Fibroblast of skin of right quadriceps (primary cell): Measurements from ENCODE around the gene CCDC183.

Experiments used
- DNase-seq: peaks from one replicate; pipeline ENCODE4 v3.0.0-alpha.2; 2013

The CCDC183 gene

DNA sequence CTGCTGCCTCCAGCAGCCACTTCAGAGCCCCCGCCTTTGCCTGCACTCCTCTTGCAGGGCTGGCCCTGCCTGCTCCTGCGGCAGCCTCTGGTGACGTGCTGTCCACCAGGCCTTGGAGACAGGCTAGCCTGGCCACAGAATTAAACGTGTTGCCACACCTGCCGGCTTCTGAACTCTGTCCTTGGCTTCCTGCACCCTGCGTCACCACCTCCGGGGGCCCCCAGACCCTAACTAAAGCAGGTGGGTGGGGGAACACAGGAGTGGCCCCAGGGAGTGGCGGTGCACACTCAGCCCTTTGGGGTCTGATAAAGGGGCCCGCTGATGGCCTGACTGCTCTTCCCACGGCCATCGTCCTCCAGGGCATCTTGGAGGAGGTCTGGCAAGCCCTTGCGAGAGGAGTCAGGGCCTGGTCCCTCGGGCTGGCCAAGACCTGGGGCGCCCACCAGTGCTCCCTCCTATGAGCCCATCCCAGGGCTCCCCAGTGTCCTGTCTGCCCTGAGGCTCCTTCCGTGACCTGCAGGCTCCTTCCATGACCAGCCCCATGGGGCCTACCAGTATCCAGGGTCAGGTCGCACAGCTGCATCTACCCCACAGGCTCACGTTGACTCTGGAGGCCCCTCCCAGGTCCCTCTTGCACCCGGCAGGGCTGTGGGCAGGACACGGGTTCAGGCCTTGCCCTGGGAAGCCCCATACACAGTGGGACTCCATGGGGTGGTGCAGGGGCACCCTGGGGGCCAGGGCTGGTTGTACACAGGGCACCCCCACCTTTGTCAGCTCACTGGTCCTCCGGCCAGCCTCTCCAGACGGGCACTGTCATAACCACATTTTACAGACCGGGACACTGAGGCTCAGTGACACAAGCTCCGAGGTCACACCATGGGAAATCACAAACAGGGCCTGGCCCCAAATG is 55.0 kb downstream of the CCDC183 start:
- DNase-seq: no peak

DNA sequence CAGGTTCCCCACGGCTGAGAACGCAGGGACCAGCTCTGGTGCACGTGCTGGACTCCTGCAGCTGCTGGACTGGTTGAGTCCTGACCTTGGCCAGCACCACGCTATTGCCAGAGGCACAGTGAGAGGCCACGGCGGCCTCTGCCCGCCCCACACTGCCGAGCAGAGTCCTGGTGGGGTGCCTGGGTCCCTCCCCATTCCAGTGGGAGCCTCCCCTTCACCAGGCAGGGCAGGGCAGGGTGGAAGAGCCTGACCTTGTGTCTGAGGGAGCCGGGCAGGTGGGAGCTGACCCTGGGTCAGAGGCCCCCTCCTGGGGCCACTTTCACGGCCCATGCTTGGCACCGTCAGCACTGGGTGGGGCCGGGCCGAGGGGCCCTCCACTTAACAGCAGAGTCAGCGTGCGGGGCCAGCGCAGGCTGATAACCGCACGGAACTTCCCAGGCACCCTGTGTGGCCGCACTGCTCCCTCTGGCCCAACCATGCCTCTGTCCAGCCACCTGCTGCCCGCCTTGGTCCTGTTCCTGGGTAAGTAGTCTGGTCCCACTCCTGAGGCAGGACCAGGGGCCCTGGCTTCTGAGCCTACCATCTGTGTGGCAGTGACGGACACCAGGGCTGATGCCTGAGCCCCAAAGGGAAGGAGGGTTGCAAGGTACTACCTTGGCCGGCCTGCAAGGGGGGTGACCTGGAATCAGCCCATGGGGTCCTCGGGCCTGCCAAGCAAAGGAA is 56.0 kb downstream of the CCDC183 start, which contains the start of gene MAMDC4:
MAMDC4 (plus strand) TSS at position 406 of the 723 bp plus-strand sequence; CDS start at position 477, 71 bp downstream.
- DNase-seq: no peak

DNA sequence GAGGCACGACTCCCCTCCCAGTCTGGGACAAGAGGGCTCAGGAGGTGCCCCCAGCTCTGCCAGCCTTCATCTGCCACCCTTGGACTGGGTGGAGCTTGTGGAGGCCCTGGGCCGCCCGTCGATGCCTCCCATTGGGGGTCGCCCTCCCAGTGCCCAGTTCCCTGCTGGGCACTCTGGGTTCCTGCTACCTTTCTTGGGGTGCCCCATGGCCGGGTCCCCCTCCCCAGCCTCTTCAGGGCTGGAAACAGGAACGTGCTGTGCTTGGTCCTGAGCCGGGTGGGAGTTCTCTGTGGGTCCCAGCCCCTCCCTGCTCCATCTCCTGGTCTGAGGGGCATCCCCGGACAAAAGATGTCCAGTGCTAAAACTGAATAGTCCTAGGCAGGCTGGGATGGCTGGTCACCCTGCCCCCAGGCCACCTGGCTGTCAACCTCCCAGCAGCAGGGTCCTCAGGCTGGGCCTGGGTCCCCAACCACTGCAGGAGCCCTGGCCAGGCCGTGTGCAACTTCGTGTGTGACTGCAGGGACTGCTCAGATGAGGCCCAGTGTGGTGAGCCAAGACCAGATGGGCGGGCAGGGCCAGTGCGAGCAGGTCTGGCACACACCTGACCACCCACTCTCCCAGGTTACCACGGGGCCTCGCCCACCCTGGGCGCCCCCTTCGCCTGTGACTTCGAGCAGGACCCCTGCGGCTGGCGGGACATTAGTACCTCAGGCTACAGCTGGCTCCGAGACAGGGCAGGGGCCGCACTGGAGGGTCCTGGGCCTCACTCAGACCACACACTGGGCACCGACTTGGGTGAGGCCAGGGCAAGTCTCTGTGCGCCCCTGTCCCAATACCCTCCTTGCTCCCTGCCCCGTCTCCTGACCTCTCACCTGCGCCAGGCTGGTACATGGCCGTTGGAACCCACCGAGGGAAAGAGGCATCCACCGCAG is 56.8 kb downstream of the CCDC183 start:
- DNase-seq: no peak

DNA sequence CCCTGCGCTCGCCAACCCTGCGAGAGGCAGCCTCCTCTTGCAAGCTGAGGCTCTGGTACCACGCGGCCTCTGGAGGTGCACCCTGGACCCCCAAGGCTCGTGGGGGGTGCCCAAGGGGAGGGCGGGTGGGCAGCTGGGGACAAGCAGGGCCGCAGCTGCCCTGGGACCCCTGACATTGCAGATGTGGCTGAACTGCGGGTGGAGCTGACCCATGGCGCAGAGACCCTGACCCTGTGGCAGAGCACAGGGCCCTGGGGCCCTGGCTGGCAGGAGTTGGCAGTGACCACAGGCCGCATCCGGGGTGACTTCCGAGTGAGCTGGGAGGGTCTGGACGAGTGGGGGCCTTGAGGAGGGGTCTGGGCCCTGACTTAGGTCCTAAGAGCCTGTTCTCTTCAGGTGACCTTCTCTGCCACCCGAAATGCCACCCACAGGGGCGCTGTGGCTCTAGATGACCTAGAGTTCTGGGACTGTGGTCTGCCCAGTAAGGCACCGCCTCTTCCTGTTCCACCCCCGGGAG is 57.5 kb downstream of the CCDC183 start:
- DNase-seq: no peak

DNA sequence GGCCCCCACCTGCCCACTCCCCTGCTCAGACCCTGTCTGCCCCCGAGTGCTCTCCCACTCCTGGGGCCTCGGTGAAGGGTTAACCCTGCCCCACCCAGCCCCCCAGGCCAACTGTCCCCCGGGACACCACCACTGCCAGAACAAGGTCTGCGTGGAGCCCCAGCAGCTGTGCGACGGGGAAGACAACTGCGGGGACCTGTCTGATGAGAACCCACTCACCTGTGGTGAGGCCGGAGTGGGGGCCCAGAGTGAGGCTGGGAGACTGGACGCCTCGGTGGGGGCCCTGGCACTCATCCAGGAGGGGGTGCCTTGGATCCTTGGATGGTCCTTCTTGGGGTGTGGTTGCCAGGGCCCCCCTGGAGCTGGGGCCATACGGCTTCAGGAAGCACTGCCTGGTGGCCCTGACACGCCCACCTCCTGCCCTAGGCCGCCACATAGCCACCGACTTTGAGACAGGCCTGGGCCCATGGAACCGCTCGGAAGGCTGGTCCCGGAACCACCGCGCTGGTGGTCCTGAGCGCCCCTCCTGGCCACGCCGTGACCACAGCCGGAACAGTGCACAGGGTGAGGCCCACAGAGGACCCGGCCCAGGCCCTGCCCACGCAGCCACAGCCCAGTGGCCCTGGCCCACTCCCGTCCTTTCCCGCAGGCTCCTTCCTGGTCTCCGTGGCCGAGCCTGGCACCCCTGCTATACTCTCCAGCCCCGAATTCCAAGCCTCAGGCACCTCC is 58.1 kb downstream of the CCDC183 start:
- no peak for DNase-seq

DNA sequence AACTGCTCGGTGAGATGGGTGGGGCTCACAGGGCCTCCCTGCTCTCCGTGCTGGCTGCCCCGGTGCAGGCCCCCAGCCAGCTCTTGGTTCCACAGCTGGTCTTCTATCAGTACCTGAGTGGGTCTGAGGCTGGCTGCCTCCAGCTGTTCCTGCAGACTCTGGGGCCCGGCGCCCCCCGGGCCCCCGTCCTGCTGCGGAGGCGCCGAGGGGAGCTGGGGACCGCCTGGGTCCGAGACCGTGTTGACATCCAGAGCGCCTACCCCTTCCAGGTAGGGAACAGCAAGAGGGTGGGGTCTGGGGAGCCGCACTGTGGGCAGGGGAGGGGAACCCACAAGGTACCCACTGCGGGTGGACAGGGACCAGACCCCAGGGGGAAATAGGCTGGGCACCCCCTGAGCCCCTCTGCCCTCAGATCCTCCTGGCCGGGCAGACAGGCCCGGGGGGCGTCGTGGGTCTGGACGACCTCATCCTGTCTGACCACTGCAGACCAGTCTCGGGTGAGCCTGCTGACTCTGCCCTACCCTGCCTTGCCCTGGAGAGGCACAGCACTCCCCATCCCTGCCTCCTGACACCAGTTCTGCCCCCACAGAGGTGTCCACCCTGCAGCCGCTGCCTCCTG is 58.8 kb downstream of the CCDC183 start:
- DNase-seq: no peak

DNA sequence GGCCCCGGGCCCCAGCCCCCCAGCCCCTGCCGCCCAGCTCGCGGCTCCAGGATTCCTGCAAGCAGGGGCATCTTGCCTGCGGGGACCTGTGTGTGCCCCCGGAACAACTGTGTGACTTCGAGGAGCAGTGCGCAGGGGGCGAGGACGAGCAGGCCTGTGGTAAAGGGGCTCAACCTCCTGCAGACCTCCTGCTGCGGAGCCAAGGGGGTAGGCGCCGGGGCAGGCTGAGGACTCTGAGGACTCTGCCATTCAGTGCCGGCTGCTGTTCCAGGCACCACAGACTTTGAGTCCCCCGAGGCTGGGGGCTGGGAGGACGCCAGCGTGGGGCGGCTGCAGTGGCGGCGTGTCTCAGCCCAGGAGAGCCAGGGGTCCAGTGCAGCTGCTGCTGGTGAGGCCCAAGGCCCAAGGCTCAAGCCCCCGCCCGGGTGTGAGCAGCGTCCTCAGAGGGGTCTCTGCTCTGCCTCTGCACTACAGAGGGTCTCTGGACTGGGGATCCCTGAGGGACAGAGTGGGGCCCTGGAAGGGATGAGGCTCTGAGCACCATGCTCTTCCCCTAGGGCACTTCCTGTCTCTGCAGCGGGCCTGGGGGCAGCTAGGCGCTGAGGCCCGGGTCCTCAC is 59.4 kb downstream of the CCDC183 start:
- DNase-seq: no peak

DNA sequence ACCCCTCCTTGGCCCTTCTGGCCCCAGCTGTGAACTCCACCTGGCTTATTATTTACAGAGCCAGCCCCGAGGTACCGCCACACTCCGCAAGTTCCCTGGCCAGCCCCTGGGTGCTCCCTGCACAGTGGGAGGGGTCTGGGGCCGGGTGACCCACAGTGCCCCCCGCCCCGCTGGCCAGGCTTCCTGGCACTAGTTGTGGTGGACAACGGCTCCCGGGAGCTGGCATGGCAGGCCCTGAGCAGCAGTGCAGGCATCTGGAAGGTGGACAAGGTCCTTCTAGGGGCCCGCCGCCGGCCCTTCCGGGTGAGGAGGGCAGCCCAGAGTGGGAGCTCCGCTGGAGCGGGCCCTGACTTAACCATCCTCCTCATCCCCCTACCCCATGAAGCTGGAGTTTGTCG is 59.9 kb downstream of the CCDC183 start:
- DNase-seq: no peak

DNA sequence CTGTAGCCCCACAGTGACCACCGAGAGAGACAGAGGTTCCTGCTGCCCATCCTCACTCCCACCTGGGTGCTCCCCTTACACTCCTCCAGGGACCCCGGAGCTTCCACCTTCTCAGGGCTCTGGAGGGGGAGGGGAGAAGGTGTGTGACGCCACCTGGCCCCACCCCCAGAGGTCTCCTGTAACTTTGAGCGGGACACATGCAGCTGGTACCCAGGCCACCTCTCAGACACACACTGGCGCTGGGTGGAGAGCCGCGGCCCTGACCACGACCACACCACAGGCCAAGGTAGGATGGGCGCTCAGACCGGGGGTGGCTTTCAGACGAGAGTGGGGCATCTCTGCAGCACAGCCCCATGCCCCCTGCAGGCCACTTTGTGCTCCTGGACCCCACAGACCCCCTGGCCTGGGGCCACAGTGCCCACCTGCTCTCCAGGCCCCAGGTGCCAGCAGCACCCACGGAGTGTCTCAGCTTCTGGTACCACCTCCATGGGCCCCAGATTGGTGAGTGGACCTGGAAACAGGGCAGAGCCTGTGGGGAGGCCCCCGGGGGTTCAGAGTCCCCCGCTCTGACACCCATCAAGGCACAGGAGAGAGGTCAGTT is 60.5 kb downstream of the CCDC183 start:
- DNase-seq: no peak

DNA sequence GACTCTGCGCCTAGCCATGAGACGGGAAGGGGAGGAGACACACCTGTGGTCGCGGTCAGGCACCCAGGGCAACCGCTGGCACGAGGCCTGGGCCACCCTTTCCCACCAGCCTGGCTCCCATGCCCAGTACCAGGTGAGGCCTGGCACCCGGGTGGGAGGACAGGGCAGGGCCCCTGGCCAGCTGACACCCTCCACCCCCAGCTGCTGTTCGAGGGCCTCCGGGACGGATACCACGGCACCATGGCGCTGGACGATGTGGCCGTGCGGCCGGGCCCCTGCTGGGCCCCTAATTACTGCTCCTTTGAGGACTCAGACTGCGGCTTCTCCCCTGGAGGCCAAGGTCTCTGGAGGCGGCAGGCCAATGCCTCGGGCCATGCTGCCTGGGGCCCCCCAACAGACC is 61.0 kb downstream of the CCDC183 start:
- DNase-seq: no peak
